ENCODE measurements around the gene PSG11. TPM values are rescaled to one million over a fixed set of nuclear protein-coding genes. Genes with fewer than 3 reads are reported as not detected.
"Not testable (repeated sequence)": the region's sequence is repeated elsewhere in the genome, so short reads cannot be mapped to it uniquely, and the experiment has no call there.

The PSG11 gene
- total RNA-seq, 2 donors from 2014 or later, result not detected

- not testable (repeated sequence) for H3K4me1 Mint-ChIP-seq; H3K27me3 Mint-ChIP-seq (ENCODE audit: insufficient read depth); H3K36me3 Mint-ChIP-seq (ENCODE audit: low read depth); H3K4me3 Mint-ChIP-seq; H3K9ac ChIP-seq (ENCODE audit: extremely low read depth, low read length, poor library complexity, severe bottlenecking); H3K4me3 ChIP-seq (ENCODE audit: low read length); H3K27ac Mint-ChIP-seq; H3K4me1 ChIP-seq (ENCODE audit: control insufficient read depth, insufficient read depth, low read length); H3K36me3 ChIP-seq (ENCODE audit: control insufficient read depth, insufficient read depth, low read length); DNase-seq; H3K9me3 ChIP-seq (ENCODE audit: control insufficient read depth, low read length); H3K27me3 ChIP-seq (ENCODE audit: control insufficient read depth, insufficient read depth, low read length, poor library complexity, severe bottlenecking); H3K27ac ChIP-seq (ENCODE audit: low read depth, low read length)
- peaks cover 97% of the 10 kb centered on the region for H3K9me3 Mint-ChIP-seq
- WGBS, 2 experiments (ENCODE audit: insufficient coverage in 1 of 2, insufficient read length in 1 of 2), result 68 to 71% methylated on average over 2 to 4 of the region's 4 CpGs
These were observed 4.2 kb downstream of the PSG11 start for GRCh38 chr19:43022098-43022497.

- not testable (repeated sequence) for H3K36me3 ChIP-seq (ENCODE audit: control insufficient read depth, insufficient read depth, low read length); H3K4me3 ChIP-seq (ENCODE audit: low read length); H3K27me3 ChIP-seq (ENCODE audit: control insufficient read depth, insufficient read depth, low read length, poor library complexity, severe bottlenecking); H3K27ac Mint-ChIP-seq; H3K27ac ChIP-seq (ENCODE audit: low read depth, low read length); H3K36me3 Mint-ChIP-seq (ENCODE audit: low read depth); H3K9ac ChIP-seq (ENCODE audit: extremely low read depth, low read length, poor library complexity, severe bottlenecking); H3K27me3 Mint-ChIP-seq (ENCODE audit: insufficient read depth); H3K4me3 Mint-ChIP-seq; DNase-seq; H3K4me1 Mint-ChIP-seq; H3K4me1 ChIP-seq (ENCODE audit: control insufficient read depth, insufficient read depth, low read length); H3K9me3 ChIP-seq (ENCODE audit: control insufficient read depth, low read length)
- WGBS, 2 experiments (ENCODE audit: insufficient coverage in 1 of 2, insufficient read length in 1 of 2), result 77 to 80% methylated on average over 4 of the region's 4 CpGs
- peaks cover 97% of the 10 kb centered on the region for H3K9me3 Mint-ChIP-seq
These were observed 4.6 kb downstream of the PSG11 start for GRCh38 chr19:43021629-43022028.

GRCh38 chr19:43019588-43019987 lies 6.7 kb downstream of the PSG11 start:
- H3K4me1 ChIP-seq (ENCODE audit: control insufficient read depth, insufficient read depth, low read length); H3K27me3 ChIP-seq (ENCODE audit: control insufficient read depth, insufficient read depth, low read length, poor library complexity, severe bottlenecking); H3K36me3 Mint-ChIP-seq (ENCODE audit: low read depth); H3K27ac ChIP-seq (ENCODE audit: low read depth, low read length); H3K9me3 ChIP-seq (ENCODE audit: control insufficient read depth, low read length); H3K4me3 ChIP-seq (ENCODE audit: low read length); H3K4me1 Mint-ChIP-seq; H3K4me3 Mint-ChIP-seq; H3K27ac Mint-ChIP-seq; H3K36me3 ChIP-seq (ENCODE audit: control insufficient read depth, insufficient read depth, low read length); H3K27me3 Mint-ChIP-seq (ENCODE audit: insufficient read depth); DNase-seq; H3K9ac ChIP-seq (ENCODE audit: extremely low read depth, low read length, poor library complexity, severe bottlenecking): not testable (repeated sequence)
- H3K9me3 Mint-ChIP-seq, result peaks cover 96% of the 10 kb centered on the region

- not testable (repeated sequence) for H3K4me1 Mint-ChIP-seq; H3K27me3 ChIP-seq (ENCODE audit: control insufficient read depth, insufficient read depth, low read length, poor library complexity, severe bottlenecking); H3K9me3 ChIP-seq (ENCODE audit: control insufficient read depth, low read length); H3K4me3 ChIP-seq (ENCODE audit: low read length); H3K27me3 Mint-ChIP-seq (ENCODE audit: insufficient read depth); H3K9ac ChIP-seq (ENCODE audit: extremely low read depth, low read length, poor library complexity, severe bottlenecking); H3K36me3 ChIP-seq (ENCODE audit: control insufficient read depth, insufficient read depth, low read length); H3K27ac ChIP-seq (ENCODE audit: low read depth, low read length); H3K4me1 ChIP-seq (ENCODE audit: control insufficient read depth, insufficient read depth, low read length); H3K27ac Mint-ChIP-seq; H3K36me3 Mint-ChIP-seq (ENCODE audit: low read depth); DNase-seq; H3K4me3 Mint-ChIP-seq
- 78 to 79% methylated on average over 3 to 4 of the region's 4 CpGs for WGBS, 2 experiments (ENCODE audit: insufficient coverage in 1 of 2, insufficient read length in 1 of 2)
- H3K9me3 Mint-ChIP-seq, result peaks cover 85% of the 10 kb centered on the region
These were observed 20.4 kb downstream of the PSG11 start for GRCh38 chr19:43005841-43006240.

- 68 to 72% methylated on average over 3 of the region's 4 CpGs for WGBS, 2 experiments (ENCODE audit: insufficient coverage in 1 of 2, insufficient read length in 1 of 2)
- not testable (repeated sequence) for H3K9me3 ChIP-seq (ENCODE audit: control insufficient read depth, low read length); H3K27ac Mint-ChIP-seq; H3K27ac ChIP-seq (ENCODE audit: low read depth, low read length); H3K36me3 ChIP-seq (ENCODE audit: control insufficient read depth, insufficient read depth, low read length); H3K4me1 ChIP-seq (ENCODE audit: control insufficient read depth, insufficient read depth, low read length); H3K9ac ChIP-seq (ENCODE audit: extremely low read depth, low read length, poor library complexity, severe bottlenecking); H3K4me1 Mint-ChIP-seq; H3K4me3 ChIP-seq (ENCODE audit: low read length); H3K27me3 ChIP-seq (ENCODE audit: control insufficient read depth, insufficient read depth, low read length, poor library complexity, severe bottlenecking); DNase-seq; H3K27me3 Mint-ChIP-seq (ENCODE audit: insufficient read depth); H3K4me3 Mint-ChIP-seq; H3K36me3 Mint-ChIP-seq (ENCODE audit: low read depth)
- peaks cover 86% of the 10 kb centered on the region for H3K9me3 Mint-ChIP-seq
These were observed 21.4 kb downstream of the PSG11 start for GRCh38 chr19:43004846-43005245.

- not testable (repeated sequence) for H3K4me3 ChIP-seq (ENCODE audit: low read length); H3K4me1 Mint-ChIP-seq; H3K27ac Mint-ChIP-seq; H3K9me3 ChIP-seq (ENCODE audit: control insufficient read depth, low read length); H3K27me3 ChIP-seq (ENCODE audit: control insufficient read depth, insufficient read depth, low read length, poor library complexity, severe bottlenecking); H3K4me3 Mint-ChIP-seq; H3K9ac ChIP-seq (ENCODE audit: extremely low read depth, low read length, poor library complexity, severe bottlenecking); H3K36me3 Mint-ChIP-seq (ENCODE audit: low read depth); H3K36me3 ChIP-seq (ENCODE audit: control insufficient read depth, insufficient read depth, low read length); H3K27me3 Mint-ChIP-seq (ENCODE audit: insufficient read depth); DNase-seq; H3K27ac ChIP-seq (ENCODE audit: low read depth, low read length); H3K4me1 ChIP-seq (ENCODE audit: control insufficient read depth, insufficient read depth, low read length)
- WGBS, 2 experiments (ENCODE audit: insufficient coverage in 1 of 2, insufficient read length in 1 of 2), result 71% methylated on average over 1 of the region's 1 CpG; no CpG with 5 or more reads in 1 of the 2 experiments
- peaks cover 80% of the 10 kb centered on the region for H3K9me3 Mint-ChIP-seq
These were observed 22.6 kb downstream of the PSG11 start for GRCh38 chr19:43003634-43004033.

- WGBS, 2 experiments (ENCODE audit: insufficient coverage in 1 of 2, insufficient read length in 1 of 2), result 80% methylated on average over 1 of the region's 2 CpGs; no CpG with 5 or more reads in 1 of the 2 experiments
- H3K9ac ChIP-seq (ENCODE audit: extremely low read depth, low read length, poor library complexity, severe bottlenecking); H3K36me3 ChIP-seq (ENCODE audit: control insufficient read depth, insufficient read depth, low read length); H3K4me1 Mint-ChIP-seq; DNase-seq; H3K4me3 Mint-ChIP-seq; H3K36me3 Mint-ChIP-seq (ENCODE audit: low read depth); H3K27me3 Mint-ChIP-seq (ENCODE audit: insufficient read depth); H3K4me3 ChIP-seq (ENCODE audit: low read length); H3K9me3 ChIP-seq (ENCODE audit: control insufficient read depth, low read length); H3K27ac ChIP-seq (ENCODE audit: low read depth, low read length); H3K27me3 ChIP-seq (ENCODE audit: control insufficient read depth, insufficient read depth, low read length, poor library complexity, severe bottlenecking); H3K27ac Mint-ChIP-seq; H3K4me1 ChIP-seq (ENCODE audit: control insufficient read depth, insufficient read depth, low read length): not testable (repeated sequence)
- H3K9me3 Mint-ChIP-seq, result peaks cover 83% of the 10 kb centered on the region
These were observed 23.3 kb downstream of the PSG11 start for GRCh38 chr19:43002948-43003347.
